Neural progenitor cell (in vitro differentiated cells): ENCODE measurements around the gene ARID3A.

ENCODE experiments used
- EZH2 ChIP-seq: fragments of 200-600 bp; sonication (generic); IDR thresholded peaks from 2 replicates; pipeline ENCODE4 v1.6.1; 2017; ENCODE audit warnings: antibody characterized with exemption, mild to moderate bottlenecking, moderate library complexity
- EZH2phosphoT487 ChIP-seq: fragments of 200-600 bp; sonication (generic); IDR thresholded peaks from 2 replicates; pipeline ENCODE4 v1.6.1; 2017; ENCODE audit warnings: antibody characterized with exemption
- TF ChIP-seq, protein P1 (sequence below): fragments of 200-600 bp; sonication (generic); IDR thresholded peaks from 2 replicates; pipeline ENCODE4 v1.5.1; 2017; ENCODE audit warnings: antibody characterized with exemption, mild to moderate bottlenecking

DNA sequence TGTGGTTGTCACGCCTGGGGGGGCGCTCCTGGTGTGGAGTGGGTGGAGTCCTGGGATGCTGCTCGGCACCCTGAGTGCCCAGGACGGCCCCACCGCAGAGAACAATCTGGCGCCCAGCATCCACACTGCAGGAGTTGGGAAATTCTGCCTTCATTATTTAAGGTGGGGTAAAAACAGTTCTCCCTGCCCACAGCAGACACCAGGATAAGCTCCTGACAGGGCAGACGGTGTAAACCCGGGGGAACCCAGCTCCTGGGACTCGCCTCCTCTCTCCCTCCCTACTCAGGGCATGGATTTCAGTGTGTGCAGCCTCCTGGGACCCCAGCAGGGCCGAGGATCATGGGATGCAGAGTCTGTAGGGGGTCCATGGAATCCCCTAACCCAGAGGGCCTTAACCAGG is 50.6 kb downstream of the ARID3A start:
- TF ChIP-seq, protein P1, sequence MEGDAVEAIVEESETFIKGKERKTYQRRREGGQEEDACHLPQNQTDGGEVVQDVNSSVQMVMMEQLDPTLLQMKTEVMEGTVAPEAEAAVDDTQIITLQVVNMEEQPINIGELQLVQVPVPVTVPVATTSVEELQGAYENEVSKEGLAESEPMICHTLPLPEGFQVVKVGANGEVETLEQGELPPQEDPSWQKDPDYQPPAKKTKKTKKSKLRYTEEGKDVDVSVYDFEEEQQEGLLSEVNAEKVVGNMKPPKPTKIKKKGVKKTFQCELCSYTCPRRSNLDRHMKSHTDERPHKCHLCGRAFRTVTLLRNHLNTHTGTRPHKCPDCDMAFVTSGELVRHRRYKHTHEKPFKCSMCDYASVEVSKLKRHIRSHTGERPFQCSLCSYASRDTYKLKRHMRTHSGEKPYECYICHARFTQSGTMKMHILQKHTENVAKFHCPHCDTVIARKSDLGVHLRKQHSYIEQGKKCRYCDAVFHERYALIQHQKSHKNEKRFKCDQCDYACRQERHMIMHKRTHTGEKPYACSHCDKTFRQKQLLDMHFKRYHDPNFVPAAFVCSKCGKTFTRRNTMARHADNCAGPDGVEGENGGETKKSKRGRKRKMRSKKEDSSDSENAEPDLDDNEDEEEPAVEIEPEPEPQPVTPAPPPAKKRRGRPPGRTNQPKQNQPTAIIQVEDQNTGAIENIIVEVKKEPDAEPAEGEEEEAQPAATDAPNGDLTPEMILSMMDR = no peak
- TF ChIP-seq EZH2phosphoT487 (no peak), EZH2 (no peak)
